Endothelial cell of umbilical vein (primary cell): ENCODE data around the gene CHRNA3. TPM values are rescaled to one million over a fixed set of nuclear protein-coding genes. Genes with fewer than 3 reads are reported as not detected.

ENCODE experiments used
- BruUV-seq: library from RNA; stranded (reverse); fragments of 400-500 nt; replicated peaks from 2 replicates; lab custom pipeline; 2021; lab: Mats Ljungman, UMichigan
- CTCF ChIA-PET: fragments of 300-600, 350-600 bp; sonication (Branson Sonifier 250); formaldehyde crosslinking; loops from one replicate; lab custom pipeline; 2021; ENCODE audit warnings: antibody characterized with exemption, inconsistent platforms; lab: Charles Lee
- POLR2A ChIA-PET: fragments of 300-600, 350-600 bp; sonication (Branson Sonifier 250); formaldehyde crosslinking; loops from one replicate; lab custom pipeline; 2021; ENCODE audit warnings: antibody characterized with exemption, inconsistent platforms; lab: Charles Lee
- DNase-seq: peaks from one replicate; pipeline ENCODE4 v3.0.0-alpha.2; 2011; ENCODE audit warnings: low read depth, low spot score
- FAIRE-seq: peaks from 2 replicates; lab custom pipeline; 2011; peaks lifted over from hg19 to GRCh38; lab: Jason Lieb, UNC
- H2AFZ ChIP-seq: 2 replicates; pipeline ENCODE4 v1.6.0; 2012; ENCODE audit warnings: low read depth, low read length, control low read depth, inconsistent platforms
- H3K27ac ChIP-seq: 2 replicates; pipeline ENCODE4 v1.5.1; 2011; ENCODE audit warnings: low read depth, mild to moderate bottlenecking, control low read depth, low read length, moderate library complexity; ENCODE audit not compliant: insufficient read depth
- H3K27me3 ChIP-seq, 2 experiments: 2 replicates each; pipeline versions ENCODE4 v1.6.0 to v1.6.1; 2011; ENCODE audit warnings: low read length in 2 of 2, mixed read lengths in 1 of 2; ENCODE audit not compliant: control insufficient read depth in 2 of 2, insufficient read depth in 2 of 2
- H3K36me3 ChIP-seq, 2 experiments: 2 replicates in 1 of 2; 3 replicates in 1 of 2; pipeline ENCODE4 v1.5.1; 2011; ENCODE audit warnings: low read length in 2 of 2, mild to moderate bottlenecking in 1 of 2, moderate library complexity in 1 of 2; ENCODE audit not compliant: control insufficient read depth in 2 of 2, insufficient read depth in 2 of 2; ENCODE audit errors: extremely low read depth in 1 of 2
- H3K4me1 ChIP-seq: 3 replicates; pipeline ENCODE4 v1.5.1; 2011; ENCODE audit warnings: mild to moderate bottlenecking, low read length; ENCODE audit not compliant: control insufficient read depth, insufficient read depth; ENCODE audit errors: extremely low read depth
- H3K4me2 ChIP-seq: 2 replicates; pipeline ENCODE4 v1.6.1; 2011; ENCODE audit warnings: low read length, control low read depth, mixed read lengths; ENCODE audit not compliant: insufficient read depth
- H3K4me3 ChIP-seq, 3 experiments: fragments of 200-600 bp in 1 of 3; sonication (generic), shearing (Covaris generic) in 1 of 3; replicated peaks in 1 of 3; 2 replicates each; pipeline ENCODE4 v1.5.1; 2011 to 2016; ENCODE audit warnings: control low read depth in 3 of 3, low read length in 3 of 3, mild to moderate bottlenecking in 2 of 3, inconsistent platforms in 1 of 3, low read depth in 1 of 3, moderate library complexity in 1 of 3; ENCODE audit not compliant: insufficient read depth in 1 of 3
- H3K79me2 ChIP-seq: 2 replicates; pipeline ENCODE4 v1.6.0; 2012; ENCODE audit warnings: low read length, inconsistent platforms; ENCODE audit not compliant: control insufficient read depth, insufficient read depth
- H3K9ac ChIP-seq: replicated peaks from 2 replicates; pipeline ENCODE3; 2011; ENCODE audit warnings: low read length, control low read depth; ENCODE audit not compliant: insufficient read depth; ENCODE audit errors: extremely low read depth
- H3K9me1 ChIP-seq: replicated peaks from 3 replicates; pipeline ENCODE4 v1.6.0; 2011; ENCODE audit warnings: mild to moderate bottlenecking, low read length; ENCODE audit not compliant: control insufficient read depth, insufficient read depth; ENCODE audit errors: extremely low read depth
- H3K9me3 ChIP-seq: replicated peaks from 2 replicates; pipeline ENCODE4 v1.5.1; 2012; ENCODE audit warnings: low read length, inconsistent platforms; ENCODE audit not compliant: control insufficient read depth, insufficient read depth
- H4K20me1 ChIP-seq: replicated peaks from 2 replicates; pipeline ENCODE3; 2011; ENCODE audit warnings: mild to moderate bottlenecking, low read length; ENCODE audit not compliant: control insufficient read depth, insufficient read depth; ENCODE audit errors: extremely low read depth
- CTCF ChIP-seq, 2 donors: IDR thresholded peaks; 1 replicate in 1 of 2; 2 replicates in 1 of 2; pipeline ENCODE4 v1.5.1; 2011; ENCODE audit warnings: low read length in 2 of 2, mild to moderate bottlenecking in 2 of 2, moderate library complexity in 2 of 2, control low read depth in 1 of 2, inconsistent platforms in 1 of 2, low read depth in 1 of 2; ENCODE audit not compliant: insufficient read depth in 1 of 2; ENCODE audit errors: extremely low read depth in 1 of 2
- EZH2 ChIP-seq: IDR thresholded peaks from 2 replicates; pipeline ENCODE4 v1.6.1; 2012; ENCODE audit warnings: borderline replicate concordance, low read depth, mild to moderate bottlenecking, moderate library complexity, low read length, inconsistent platforms; ENCODE audit not compliant: severe bottlenecking
- FOS ChIP-seq: IDR thresholded peaks from 2 replicates; pipeline ENCODE4 v1.6.1; 2011; ENCODE audit warnings: mild to moderate bottlenecking, low read length, moderate library complexity, borderline replicate concordance; ENCODE audit not compliant: insufficient read depth
- GATA2 ChIP-seq: IDR thresholded peaks from 2 replicates; pipeline ENCODE4 v1.7.0; 2011; ENCODE audit warnings: low read depth, mild to moderate bottlenecking, moderate library complexity, mixed read lengths, low read length; ENCODE audit not compliant: insufficient read length, insufficient read depth
- JUN ChIP-seq: IDR thresholded peaks from 2 replicates; pipeline ENCODE4 v1.6.1; 2011; ENCODE audit warnings: borderline replicate concordance, low read depth; ENCODE audit not compliant: insufficient read length, insufficient read depth
- MYC ChIP-seq: IDR thresholded peaks from one replicate; pipeline ENCODE4 v1.6.1; 2011; ENCODE audit warnings: mild to moderate bottlenecking, low read depth, low read length
- POLR2A ChIP-seq: IDR thresholded peaks from 2 replicates; pipeline ENCODE4 v1.6.1; 2012; ENCODE audit warnings: low read depth, mild to moderate bottlenecking, control low read depth, low read length
- POLR2AphosphoS5 ChIP-seq: IDR thresholded peaks from 2 replicates; pipeline ENCODE4 v1.6.1; 2012; ENCODE audit warnings: low read depth, mild to moderate bottlenecking, control low read depth, low read length, moderate library complexity; ENCODE audit not compliant: insufficient read depth
- dilution Hi-C: fragments of 300-500 bp; cut with MboI; formaldehyde crosslinking; loops from one replicate; pipeline ENCODE4 v1.15.0; 2019; ENCODE audit warnings: low sequenced_read_pairs; ENCODE audit not compliant: extremely low pct_ligation_motif_present
- intact Hi-C: fragments of 100-400 bp; cut with micrococcal nuclease; formaldehyde crosslinking; loops from one replicate; pipeline ENCODE4 v1.10.0; 2022
- polyA plus RNA-seq, 4 experiments: library from polyadenylated mRNA; depleted of rRNA in 3 of 4; stranded (reverse) in 3 of 4; unstranded in 1 of 4; fragments of >200 nt; gene quantifications; 2 replicates each; pipeline versions ENCODE4 v1.2.1 to v1.2.3, GENCODE V29; 2011 to 2012; ENCODE audit warnings: missing spikeins in 1 of 4
- total RNA-seq: library from RNA; stranded (reverse); gene quantifications from 2 replicates; pipeline ENCODE4 v1.2.3, GENCODE V29; 2021
- TF ChIP-seq, protein P1 (sequence below): IDR thresholded peaks from 2 replicates; pipeline ENCODE4 v1.6.1; 2011; ENCODE audit not compliant: insufficient read depth, insufficient read length

Gene CHRNA3
- total and polyA plus RNA-seq, 2 donors (not counting 3 experiments of a cell fraction or from before 2014, with no cell fraction given) = not detected

DNA sequence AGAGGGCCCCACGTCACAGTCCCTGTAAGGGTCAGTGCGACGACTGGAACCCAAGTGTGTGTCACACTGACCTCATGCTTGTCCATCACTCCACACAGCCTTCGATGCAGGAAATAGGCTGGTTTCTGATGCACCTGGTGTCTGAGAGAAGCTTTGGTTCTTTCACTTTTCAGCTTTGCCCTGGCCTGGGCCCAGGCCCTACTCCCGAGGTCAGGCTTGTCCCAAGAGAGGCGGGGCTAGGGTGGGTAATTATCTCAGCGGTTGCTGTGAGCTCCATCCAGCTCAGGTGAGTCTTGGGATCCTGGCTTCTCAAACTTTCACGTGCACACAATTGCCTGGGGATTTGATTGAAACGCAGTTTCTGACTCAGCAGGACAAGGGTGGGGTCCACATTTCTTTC is 39.8 kb upstream of the CHRNA3 start:
- Histone ChIP-seq H3K27ac (no peak overlapping the region), H3K36me3 (no peaks in the 10 kb centered on the region), H4K20me1 (no peaks in the 10 kb centered on the region), H3K9me1 (no peaks in the 10 kb centered on the region), H2AFZ (no peak overlapping the region), H3K4me2 (no peak overlapping the region), H3K4me1 (no peaks in the 10 kb centered on the region), H3K27me3 (peaks cover 0 to 2% of the 10 kb centered on the region in 2 experiments), H3K4me3 (no peak overlapping the region), H3K9ac (no peak overlapping the region), H3K9me3 (no peaks in the 10 kb centered on the region), H3K79me2 (no peaks in the 10 kb centered on the region)
- CTCF ChIA-PET = no interaction called here
- dilution Hi-C loops (no loop called here), intact Hi-C loops (no loop called here)
- POLR2A ChIA-PET = no interaction called here
- DNase-seq (no peak), FAIRE-seq (no peak)
- no TSS peak for BruUV-seq
- TF ChIP-seq POLR2AphosphoS5 = no peak
- TF ChIP-seq, protein P1, sequence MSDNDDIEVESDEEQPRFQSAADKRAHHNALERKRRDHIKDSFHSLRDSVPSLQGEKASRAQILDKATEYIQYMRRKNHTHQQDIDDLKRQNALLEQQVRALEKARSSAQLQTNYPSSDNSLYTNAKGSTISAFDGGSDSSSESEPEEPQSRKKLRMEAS = no peak
- no peak for TF ChIP-seq POLR2A
- no peak for TF ChIP-seq JUN
- no peak for TF ChIP-seq GATA2
- no peak for TF ChIP-seq MYC
- no peak for TF ChIP-seq CTCF (IDR thresholded peaks at IDR 0.05; ENCODE audit: extremely low read depth in 1 of 2, insufficient read depth in 1 of 2, low read depth in 1 of 2, low read length in 2 of 2)
- no peak for TF ChIP-seq EZH2
- TF ChIP-seq FOS = no peak
